ENCODE data around the gene NDOR1.

Gene NDOR1

DNA sequence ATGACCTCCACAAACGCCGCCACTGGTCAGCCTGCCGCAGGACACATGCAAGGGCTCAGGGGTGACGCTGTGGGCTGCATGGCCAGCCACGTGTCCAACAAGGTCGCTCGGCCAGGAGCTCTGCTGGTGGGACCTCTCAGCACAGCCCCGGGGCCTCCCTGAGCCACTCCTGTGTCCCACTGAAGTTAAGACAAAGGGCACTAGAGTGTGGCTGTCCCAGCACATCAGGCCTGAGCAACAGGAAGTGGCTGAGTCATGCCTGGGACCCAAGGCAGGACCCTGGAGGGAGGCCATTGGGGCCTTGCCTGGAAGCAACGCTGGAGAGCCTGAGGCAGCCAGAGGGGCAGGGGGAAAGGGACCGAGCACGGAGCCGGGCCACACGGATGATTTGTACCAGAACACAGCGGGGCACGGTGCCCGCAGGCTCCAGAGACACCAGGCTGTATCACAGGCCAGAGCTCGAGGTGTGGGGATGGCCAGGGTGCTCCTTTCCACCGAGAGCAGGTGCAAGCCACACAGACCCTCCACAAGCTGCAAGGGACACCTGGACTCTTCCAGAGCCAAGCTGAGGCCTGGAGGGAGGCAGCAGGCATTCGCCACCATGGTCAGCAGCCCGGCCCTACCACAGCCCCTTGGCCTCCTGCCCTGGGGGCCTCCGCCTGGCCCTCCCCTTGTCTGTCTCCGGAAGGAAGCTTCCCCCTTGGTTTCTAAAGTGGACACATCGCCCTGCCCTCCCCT lies 27.1 kb upstream of the NDOR1 start:
- Histone ChIP-seq H3K27me3 (ENCODE audit: control insufficient read depth in 1 of 2, insufficient read depth in 2 of 2, low read length in 2 of 2) (peaks cover 0 to 6% of the 10 kb centered on the region in 2 donors), H3K9me3 (ENCODE audit: low read length) (no peaks in the 10 kb centered on the region), H3K4me1 (ENCODE audit: insufficient read depth, low read length) (no peaks in the 10 kb centered on the region), H3K4me3 (ENCODE audit: low read depth in 1 of 2, low read length in 2 of 2) (no peak overlapping the region), H3K27ac (ENCODE audit: low read depth, low read length) (no peak overlapping the region), H3K36me3 (ENCODE audit: insufficient read depth, low read length) (peaks cover 36% of the 10 kb centered on the region), H3K9ac (ENCODE audit: low read length) (no peak overlapping the region)

DNA sequence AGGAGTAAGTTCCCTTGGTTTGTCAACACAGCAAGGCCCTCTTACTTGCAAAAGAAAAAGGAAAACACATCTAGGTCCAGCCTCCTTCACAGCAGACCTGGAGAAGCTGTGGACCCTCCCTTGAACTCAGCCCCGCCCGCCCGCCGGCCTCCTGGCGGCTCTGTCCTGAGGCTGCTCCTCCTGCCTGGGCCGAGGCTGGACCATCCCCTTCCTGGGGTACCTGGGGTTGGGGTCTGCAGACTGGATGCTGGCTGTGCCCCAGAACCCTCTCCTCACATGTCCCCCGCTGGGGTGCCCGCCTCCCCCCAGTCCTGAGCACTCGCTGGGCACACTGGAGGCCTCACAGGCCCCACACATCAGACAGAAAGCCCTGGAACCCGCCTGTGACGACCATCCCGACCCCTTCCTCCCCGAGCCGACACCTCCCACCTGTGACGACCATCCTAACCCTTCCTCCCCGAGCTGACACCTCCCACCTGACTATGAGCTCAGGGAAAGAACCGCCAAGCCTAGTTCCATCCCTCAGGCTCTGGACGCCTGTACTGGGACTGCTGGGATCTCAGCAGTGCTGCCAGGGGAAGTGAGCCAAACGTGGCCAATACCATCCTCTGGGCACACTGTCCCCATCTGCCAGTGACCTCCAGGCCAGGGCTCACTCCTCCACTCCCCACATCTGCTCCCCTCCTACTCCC lies 26.4 kb upstream of the NDOR1 start:
- H3K27ac ChIP-seq (ENCODE audit: low read depth, low read length) = no peak overlapping the region
- no peak overlapping the region for H3K9ac ChIP-seq (ENCODE audit: low read length)
- H3K27me3 ChIP-seq (ENCODE audit: control insufficient read depth in 1 of 2, insufficient read depth in 2 of 2, low read length in 2 of 2) = peaks cover 0 to 4% of the 10 kb centered on the region in 2 donors
- H3K4me1 ChIP-seq (ENCODE audit: insufficient read depth, low read length) = no peaks in the 10 kb centered on the region
- H3K9me3 ChIP-seq (ENCODE audit: low read length) = no peaks in the 10 kb centered on the region
- peaks cover 43% of the 10 kb centered on the region for H3K36me3 ChIP-seq (ENCODE audit: insufficient read depth, low read length)
- no peak overlapping the region for H3K4me3 ChIP-seq (ENCODE audit: low read depth in 1 of 2, low read length in 2 of 2)

DNA sequence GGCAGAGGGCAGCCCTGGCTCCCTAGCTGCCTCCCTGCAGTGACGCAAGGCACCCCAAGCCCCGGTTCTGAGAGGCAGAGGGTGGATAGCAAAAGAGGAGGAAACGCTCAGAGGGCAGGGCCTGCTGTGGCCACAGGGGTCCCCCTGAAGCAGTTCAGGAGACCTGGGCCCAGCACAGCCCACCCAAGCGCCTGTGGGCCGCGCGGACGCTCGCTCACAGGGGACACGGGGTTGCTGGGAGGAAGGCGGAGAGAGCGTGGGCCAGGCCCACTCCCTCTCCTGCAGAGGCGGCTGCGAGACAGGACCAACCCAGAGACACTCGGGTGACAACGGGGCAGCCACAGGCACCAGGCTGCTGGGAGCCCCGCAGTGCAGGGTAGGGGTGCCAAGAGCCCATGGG lies 25.7 kb upstream of the NDOR1 start:
- H3K27ac ChIP-seq (ENCODE audit: low read depth, low read length) = no peak overlapping the region
- H3K9me3 ChIP-seq (ENCODE audit: low read length) = no peaks in the 10 kb centered on the region
- no peaks in the 10 kb centered on the region for H3K4me1 ChIP-seq (ENCODE audit: insufficient read depth, low read length)
- no peak overlapping the region for H3K9ac ChIP-seq (ENCODE audit: low read length)
- H3K36me3 ChIP-seq (ENCODE audit: insufficient read depth, low read length) = peaks cover 48% of the 10 kb centered on the region
- no peak overlapping the region for H3K4me3 ChIP-seq (ENCODE audit: low read depth in 1 of 2, low read length in 2 of 2)
- H3K27me3 ChIP-seq (ENCODE audit: control insufficient read depth in 1 of 2, insufficient read depth in 2 of 2, low read length in 2 of 2) = no peaks in the 10 kb centered on the region

DNA sequence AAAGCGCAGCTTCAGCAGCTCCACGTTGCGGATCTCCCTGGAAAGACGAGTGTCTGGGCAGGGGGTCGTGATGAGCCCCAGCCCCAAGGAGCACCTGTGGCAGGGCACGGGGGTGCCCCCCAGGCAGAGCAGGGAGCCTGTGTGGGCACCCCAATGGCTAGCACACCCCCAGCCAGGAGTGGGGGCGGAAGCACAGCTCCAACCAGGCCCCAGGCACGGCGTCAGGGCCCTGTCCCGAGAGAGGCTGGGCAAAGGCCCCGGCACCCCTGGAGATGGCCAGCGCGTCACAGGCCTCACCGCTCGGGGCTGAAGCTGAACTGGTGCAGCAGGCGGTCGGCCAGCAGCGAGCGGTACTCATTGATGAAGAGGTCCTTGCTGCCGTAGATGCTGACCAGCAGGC lies 25.0 kb upstream of the NDOR1 start:
- Histone ChIP-seq H3K27ac (ENCODE audit: low read depth, low read length) (no peak overlapping the region), H3K36me3 (ENCODE audit: insufficient read depth, low read length) (peaks cover 54% of the 10 kb centered on the region), H3K9ac (ENCODE audit: low read length) (no peak overlapping the region), H3K4me1 (ENCODE audit: insufficient read depth, low read length) (no peaks in the 10 kb centered on the region), H3K9me3 (ENCODE audit: low read length) (no peaks in the 10 kb centered on the region), H3K4me3 (ENCODE audit: low read depth in 1 of 2, low read length in 2 of 2) (no peak overlapping the region), H3K27me3 (ENCODE audit: control insufficient read depth in 1 of 2, insufficient read depth in 2 of 2, low read length in 2 of 2) (no peaks in the 10 kb centered on the region)

DNA sequence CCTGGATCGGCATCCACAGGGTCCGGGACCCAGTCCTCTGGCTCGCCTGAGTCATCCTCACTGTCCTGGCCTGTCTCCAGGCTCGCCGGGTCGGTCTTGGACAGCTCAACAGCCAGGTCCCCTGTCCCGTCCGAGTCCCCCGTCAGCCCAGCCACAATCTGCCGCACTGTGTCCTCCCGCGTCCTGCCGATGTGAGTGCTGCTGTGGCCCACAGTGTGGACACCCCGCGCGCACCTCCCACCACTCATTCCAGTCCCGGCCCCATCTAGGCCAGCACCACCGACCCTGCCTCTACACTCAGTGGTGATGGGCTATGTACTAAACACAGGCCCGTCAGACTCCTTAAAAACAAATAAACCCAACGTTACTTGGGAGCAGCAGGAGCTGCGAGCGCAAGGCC lies 23.8 kb upstream of the NDOR1 start:
- no peak overlapping the region for H3K4me3 ChIP-seq (ENCODE audit: low read depth in 1 of 2, low read length in 2 of 2)
- no peak overlapping the region for H3K9ac ChIP-seq (ENCODE audit: low read length)
- H3K27me3 ChIP-seq (ENCODE audit: control insufficient read depth in 1 of 2, insufficient read depth in 2 of 2, low read length in 2 of 2) = no peaks in the 10 kb centered on the region
- H3K36me3 ChIP-seq (ENCODE audit: insufficient read depth, low read length) = peaks cover 65% of the 10 kb centered on the region
- no peaks in the 10 kb centered on the region for H3K9me3 ChIP-seq (ENCODE audit: low read length)
- H3K27ac ChIP-seq (ENCODE audit: low read depth, low read length) = no peak overlapping the region
- H3K4me1 ChIP-seq (ENCODE audit: insufficient read depth, low read length) = peaks cover 7% of the 10 kb centered on the region

DNA sequence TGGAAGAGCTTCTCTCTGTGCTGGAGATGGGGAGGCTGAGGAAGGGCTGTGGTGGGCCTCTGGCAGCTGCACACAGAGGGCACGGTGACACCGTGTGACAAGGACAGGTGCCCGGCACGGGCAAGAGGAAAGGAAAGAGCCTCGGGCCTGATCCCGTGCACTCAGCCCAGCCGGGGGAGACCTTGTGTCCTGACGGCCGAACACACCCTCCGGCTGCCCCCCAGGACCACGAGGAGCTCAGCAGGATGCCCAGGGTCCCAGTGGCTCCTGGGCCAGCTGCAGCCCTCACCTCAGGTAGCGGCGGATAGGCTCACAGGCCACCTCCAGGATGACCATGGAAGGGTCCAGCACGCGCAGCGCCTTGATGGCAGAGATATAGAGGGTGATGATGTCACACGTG lies 22.7 kb upstream of the NDOR1 start:
- Histone ChIP-seq H3K27me3 (ENCODE audit: control insufficient read depth in 1 of 2, insufficient read depth in 2 of 2, low read length in 2 of 2) (no peaks in the 10 kb centered on the region), H3K36me3 (ENCODE audit: insufficient read depth, low read length) (peaks cover 69% of the 10 kb centered on the region), H3K9ac (ENCODE audit: low read length) (no peak overlapping the region)

DNA sequence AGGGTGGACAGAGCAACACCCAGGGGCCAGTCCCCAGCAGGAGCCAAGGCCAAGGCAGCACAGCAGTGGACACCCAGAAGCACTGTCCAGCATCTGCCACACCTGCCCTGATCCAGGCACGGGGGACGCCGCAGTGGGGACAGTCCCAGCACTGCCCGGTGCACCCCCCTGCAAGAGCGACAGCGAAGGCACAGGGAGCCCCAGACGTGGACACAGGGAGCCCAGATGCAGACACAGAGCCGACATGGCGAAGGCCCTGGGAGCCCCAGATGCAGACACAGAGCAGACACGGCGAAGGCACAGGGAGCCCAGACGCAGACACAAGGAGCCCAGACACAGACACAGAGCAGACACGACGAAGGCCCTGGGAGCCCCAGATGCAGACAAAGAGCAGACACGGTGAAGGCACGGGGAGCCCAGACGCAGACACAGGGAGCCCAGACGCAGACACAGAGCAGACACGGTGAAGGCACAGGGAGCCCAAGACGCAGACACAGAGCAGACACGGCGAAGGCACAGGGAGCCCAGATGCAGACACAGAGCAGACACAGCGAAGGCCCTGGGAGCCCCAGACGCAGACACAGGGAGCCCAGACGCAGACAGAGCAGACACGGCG lies 21.4 kb upstream of the NDOR1 start:
- Histone ChIP-seq H3K27me3 (ENCODE audit: control insufficient read depth in 1 of 2, insufficient read depth in 2 of 2, low read length in 2 of 2) (no peaks in the 10 kb centered on the region), H3K4me3 (ENCODE audit: low read depth in 1 of 2, low read length in 2 of 2) (no peak overlapping the region), H3K4me1 (ENCODE audit: insufficient read depth, low read length) (peaks cover 19% of the 10 kb centered on the region), H3K36me3 (ENCODE audit: insufficient read depth, low read length) (peaks cover 66% of the 10 kb centered on the region), H3K9ac (ENCODE audit: low read length) (no peak overlapping the region), H3K9me3 (ENCODE audit: low read length) (no peaks in the 10 kb centered on the region), H3K27ac (ENCODE audit: low read depth, low read length) (no peak overlapping the region)

More for the DNA sequence above, 22.7 kb upstream of the NDOR1 start:
- peaks cover 19% of the 10 kb centered on the region for H3K4me1 ChIP-seq (ENCODE audit: insufficient read depth, low read length)
- no peak overlapping the region for H3K4me3 ChIP-seq (ENCODE audit: low read depth in 1 of 2, low read length in 2 of 2)
- H3K27ac ChIP-seq (ENCODE audit: low read depth, low read length) = no peak overlapping the region
- no peaks in the 10 kb centered on the region for H3K9me3 ChIP-seq (ENCODE audit: low read length)

DNA sequence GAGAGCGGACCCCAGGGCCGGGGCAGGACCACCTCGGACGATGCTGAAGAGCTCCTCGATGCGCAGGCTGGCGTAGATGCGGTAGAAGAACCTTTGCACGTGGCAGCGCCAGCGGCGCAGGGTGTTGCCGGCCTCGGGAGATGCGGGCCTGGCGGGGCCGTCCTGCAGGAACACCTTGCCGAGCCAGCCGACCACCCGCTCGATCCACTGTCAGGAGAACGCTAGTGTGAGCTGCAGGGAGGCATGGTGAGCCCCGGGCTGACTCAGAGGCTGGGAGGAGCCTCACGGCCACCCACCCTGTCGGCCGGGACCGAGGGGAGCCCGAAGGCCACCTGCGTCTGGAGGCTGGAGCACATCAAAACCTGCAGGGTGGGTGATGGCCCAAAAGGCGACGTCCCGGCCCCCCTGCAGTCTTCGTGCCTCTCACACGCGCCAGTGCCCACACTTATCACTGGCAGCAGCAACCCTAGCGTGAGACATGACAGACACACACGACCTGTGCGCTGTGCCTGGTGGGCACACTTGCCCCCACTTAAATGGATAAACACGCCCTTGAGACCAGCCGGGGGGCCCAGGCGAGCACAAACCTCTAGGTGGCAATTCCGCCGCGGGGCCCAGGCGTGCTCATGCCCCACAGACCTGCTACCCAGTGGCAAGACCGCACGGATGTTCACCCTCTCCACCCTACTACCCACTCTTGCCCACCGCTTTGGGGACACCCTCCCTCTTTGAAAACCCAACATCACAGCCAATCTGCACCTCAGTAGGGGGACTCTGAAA lies 20.4 kb upstream of the NDOR1 start:
- Histone ChIP-seq H3K9ac (ENCODE audit: low read length) (no peak overlapping the region), H3K4me1 (ENCODE audit: insufficient read depth, low read length) (peaks cover 28% of the 10 kb centered on the region), H3K4me3 (ENCODE audit: low read depth in 1 of 2, low read length in 2 of 2) (no peak overlapping the region)

DNA sequence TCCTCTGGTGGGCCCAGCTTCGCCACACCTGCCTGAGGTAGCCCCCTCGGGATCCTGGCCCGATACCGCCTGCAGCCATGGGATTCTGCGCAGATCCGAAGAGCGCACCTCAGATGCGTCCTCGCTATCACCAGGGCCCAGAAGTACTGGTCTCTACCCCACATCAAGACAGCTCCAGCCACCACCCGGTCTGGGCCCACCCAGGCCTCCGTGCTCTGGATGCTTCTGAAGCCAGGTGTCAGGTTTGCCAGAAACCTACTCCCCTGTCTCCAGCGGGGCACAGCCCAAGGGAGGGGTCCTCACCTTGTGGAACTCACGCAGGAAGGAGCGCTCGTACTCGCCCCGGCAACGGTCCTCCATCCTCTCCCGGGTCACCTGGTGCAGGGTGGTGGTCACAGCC lies 19.6 kb upstream of the NDOR1 start:
- Histone ChIP-seq H3K9ac (ENCODE audit: low read length) (no peak overlapping the region), H3K4me1 (ENCODE audit: insufficient read depth, low read length) (peaks cover 32% of the 10 kb centered on the region), H3K4me3 (ENCODE audit: low read depth in 1 of 2, low read length in 2 of 2) (no peak overlapping the region), H3K36me3 (ENCODE audit: insufficient read depth, low read length) (peaks cover 62% of the 10 kb centered on the region), H3K9me3 (ENCODE audit: low read length) (no peaks in the 10 kb centered on the region), H3K27ac (ENCODE audit: low read depth, low read length) (no peak overlapping the region), H3K27me3 (ENCODE audit: control insufficient read depth in 1 of 2, insufficient read depth in 2 of 2, low read length in 2 of 2) (no peaks in the 10 kb centered on the region)

More for the DNA sequence above, 20.4 kb upstream of the NDOR1 start:
- no peaks in the 10 kb centered on the region for H3K27me3 ChIP-seq (ENCODE audit: control insufficient read depth in 1 of 2, insufficient read depth in 2 of 2, low read length in 2 of 2)
- H3K36me3 ChIP-seq (ENCODE audit: insufficient read depth, low read length) = peaks cover 60% of the 10 kb centered on the region
- no peak overlapping the region for H3K27ac ChIP-seq (ENCODE audit: low read depth, low read length)
- H3K9me3 ChIP-seq (ENCODE audit: low read length) = no peaks in the 10 kb centered on the region

DNA sequence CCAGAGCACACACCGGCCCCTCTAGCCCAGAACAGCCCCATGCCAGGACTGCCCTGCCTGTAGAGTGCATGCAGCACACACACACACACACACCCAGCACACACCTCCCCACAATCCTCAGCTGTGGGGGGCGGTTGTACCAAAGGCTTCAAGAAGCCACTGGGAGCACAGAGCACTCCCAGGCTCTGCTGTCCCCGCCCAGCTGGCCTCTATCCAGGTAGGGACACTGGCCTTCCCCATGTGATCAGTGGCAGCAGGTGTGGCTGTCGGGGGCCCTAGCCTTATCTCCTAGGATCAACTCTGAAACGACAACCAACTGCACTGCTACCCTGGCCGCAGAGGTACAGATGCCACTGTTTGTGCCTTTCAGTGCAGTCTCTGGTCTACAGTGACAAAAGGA lies 19.1 kb upstream of the NDOR1 start:
- peaks cover 32% of the 10 kb centered on the region for H3K4me1 ChIP-seq (ENCODE audit: insufficient read depth, low read length)
- H3K27me3 ChIP-seq (ENCODE audit: control insufficient read depth in 1 of 2, insufficient read depth in 2 of 2, low read length in 2 of 2) = no peaks in the 10 kb centered on the region
- peak overlapping the region in 1 of 2 donors; percentile 98 for H3K4me3 ChIP-seq (ENCODE audit: low read depth in 1 of 2, low read length in 2 of 2)
- H3K27ac ChIP-seq (ENCODE audit: low read depth, low read length) = no peak overlapping the region
- H3K9me3 ChIP-seq (ENCODE audit: low read length) = no peaks in the 10 kb centered on the region
- peaks cover 62% of the 10 kb centered on the region for H3K36me3 ChIP-seq (ENCODE audit: insufficient read depth, low read length)
- H3K9ac ChIP-seq (ENCODE audit: low read length) = no peak overlapping the region

DNA sequence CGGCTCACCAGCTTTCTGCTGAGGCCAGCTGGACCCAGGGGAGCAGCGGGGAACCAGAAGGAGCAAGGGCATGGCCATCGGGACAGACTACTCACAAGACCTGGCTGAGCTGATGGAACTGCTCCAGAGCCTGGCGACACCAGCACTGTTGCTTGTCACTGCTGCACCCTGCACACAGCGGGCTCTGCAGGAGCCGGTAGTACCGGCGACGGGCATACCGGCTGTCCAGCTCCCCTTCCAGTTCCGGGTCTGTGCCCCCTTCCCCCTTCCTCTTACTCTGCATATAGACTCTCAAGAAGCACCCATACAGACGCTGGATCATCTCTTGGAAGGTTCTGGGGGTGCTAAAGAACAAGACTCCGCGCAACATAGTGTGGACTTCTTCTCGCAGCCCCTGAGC lies 18.1 kb upstream of the NDOR1 start:
- no peaks in the 10 kb centered on the region for H3K27me3 ChIP-seq (ENCODE audit: control insufficient read depth in 1 of 2, insufficient read depth in 2 of 2, low read length in 2 of 2)
- H3K36me3 ChIP-seq (ENCODE audit: insufficient read depth, low read length) = peaks cover 63% of the 10 kb centered on the region
- peaks cover 32% of the 10 kb centered on the region for H3K4me1 ChIP-seq (ENCODE audit: insufficient read depth, low read length)
- H3K9me3 ChIP-seq (ENCODE audit: low read length) = no peaks in the 10 kb centered on the region
- H3K4me3 ChIP-seq (ENCODE audit: low read depth in 1 of 2, low read length in 2 of 2) = peak overlapping the region; percentile 93 to 98
- H3K27ac ChIP-seq (ENCODE audit: low read depth, low read length) = no peak overlapping the region
- peak overlapping the region; percentile 76 for H3K9ac ChIP-seq (ENCODE audit: low read length)

All from muscle layer of colon (tissue), 2 donors.